ENCODE measurements around the gene PCDHGB6.
"Not testable (repeated sequence)": the region's sequence is repeated elsewhere in the genome, so short reads cannot be mapped to it uniquely, and the experiment has no call there.

The PCDHGB6 gene

GRCh38 chr5:141389153-141390042 is 18.4 kb upstream of the PCDHGB6 start:
- no peak for DNase-seq

GRCh38 chr5:141392429-141393198 is 15.2 kb upstream of the PCDHGB6 start, which contains the start of gene PCDHGA8:
PCDHGA8 (plus strand) TSS chr5:141392633; CDS start chr5:141392814, 181 bp downstream.
- no peak for DNase-seq

- no peak for DNase-seq
Observed at GRCh38 chr5:141393267-141393666, 14.6 kb upstream of the PCDHGB6 start.

- not testable (repeated sequence) for DNase-seq
Observed at GRCh38 chr5:141394401-141395187, 13.2 kb upstream of the PCDHGB6 start.

- not testable (repeated sequence) for DNase-seq
Observed at GRCh38 chr5:141397756-141398551, 9.9 kb upstream of the PCDHGB6 start, which contains the start of gene PCDHGB5. PCDHGB5 (plus strand) TSS chr5:141397947; CDS start chr5:141398128, 181 bp downstream.

- DNase-seq = no peak
Observed at GRCh38 chr5:141398608-141399007, 9.2 kb upstream of the PCDHGB6 start.

GRCh38 chr5:141399555-141400258 is 8.1 kb upstream of the PCDHGB6 start:
- no peak for DNase-seq

GRCh38 chr5:141402553-141403243 is 5.1 kb upstream of the PCDHGB6 start, which contains the start of gene PCDHGA9:
PCDHGA9 (plus strand) TSS chr5:141402778; CDS start chr5:141402953, 175 bp downstream.
- DNase-seq = no peak

GRCh38 chr5:141403387-141403786 is 4.4 kb upstream of the PCDHGB6 start:
- DNase-seq = no peak

- DNase-seq = no peak
Observed at GRCh38 chr5:141409598-141410306, 1.9 kb downstream of the PCDHGB6 start.

- no peak for DNase-seq
Observed at GRCh38 chr5:141411575-141411974, 3.8 kb downstream of the PCDHGB6 start.

GRCh38 chr5:141412854-141413539 is 5.2 kb downstream of the PCDHGB6 start, which contains the start of gene PCDHGA10:
PCDHGA10 (plus strand) TSS chr5:141412987; CDS start chr5:141413176, 189 bp downstream.
- DNase-seq = no peak

- no peak for DNase-seq
Observed at GRCh38 chr5:141413540-141414069, 5.8 kb downstream of the PCDHGB6 start.

- not testable (repeated sequence) for DNase-seq
Observed at GRCh38 chr5:141414548-141415274, 6.9 kb downstream of the PCDHGB6 start.

GRCh38 chr5:141415275-141415618 is 7.4 kb downstream of the PCDHGB6 start:
- not testable (repeated sequence) for DNase-seq

GRCh38 chr5:141417494-141418172 is 9.8 kb downstream of the PCDHGB6 start, which contains the start of gene PCDHGB7:
PCDHGB7 (plus strand) TSS chr5:141417677; CDS start chr5:141417860, 183 bp downstream.
- DNase-seq = not testable (repeated sequence)

Measured in NK-92 treated with Interleukin-12 subunit alpha and Interleukin-12 subunit beta, amount 100 ng/mL, for 24 hours (cell line).